Activated T-cell treated with anti-CD3 and anti-CD28 coated beads, Interleukin-2, amount 50 U/mL, for 72 hours (primary cell): ENCODE results near the gene UTS2R. TPM values are rescaled to one million over a fixed set of nuclear protein-coding genes. Genes with fewer than 3 reads are reported as not detected.
"Not testable (repeated sequence)": the region's sequence is repeated elsewhere in the genome, so short reads cannot be mapped to it uniquely, and the experiment has no call there.

Experiments used
- ATAC-seq, 2 donors: fragments of 150-1000 bp; cut with Tn5 transposase; replicated peaks in 1 of 2; 2 replicates each; pipeline ENCODE4 v1.10.0; 2021; ENCODE audit warnings: moderate library complexity in 2 of 2, mild to moderate bottlenecking in 1 of 2
- DNase-seq, 2 donors: peaks; one replicate each; pipeline ENCODE4 v3.0.0; 2021 to 2022; ENCODE audit warnings: mixed read lengths in 1 of 2
- H3K27ac Mint-ChIP-seq: one replicate; pipeline ENCODE4 v1.8.0; 2022; ENCODE audit warnings: mild to moderate bottlenecking, moderate library complexity, mixed read lengths
- H3K27me3 Mint-ChIP-seq: one replicate; pipeline ENCODE4 v1.8.0; 2022; ENCODE audit warnings: low read depth, mixed read lengths
- H3K36me3 Mint-ChIP-seq, 2 donors: one replicate each; pipeline ENCODE4 v1.8.0; 2022; ENCODE audit warnings: mixed read lengths in 2 of 2, mild to moderate bottlenecking in 1 of 2; ENCODE audit not compliant: insufficient read depth in 2 of 2
- H3K4me1 Mint-ChIP-seq: one replicate; pipeline ENCODE4 v1.8.0; 2022; ENCODE audit warnings: low read depth, mixed read lengths
- H3K4me3 Mint-ChIP-seq, 2 donors: one replicate each; pipeline ENCODE4 v1.8.0; 2022; ENCODE audit warnings: mild to moderate bottlenecking in 2 of 2, mixed read lengths in 2 of 2, moderate library complexity in 2 of 2
- H3K9me3 Mint-ChIP-seq, 2 donors: one replicate each; pipeline ENCODE4 v1.8.0; 2022; ENCODE audit warnings: mixed read lengths in 2 of 2
- total RNA-seq, 2 donors: library from RNA; stranded (reverse); gene quantifications; one replicate each; pipeline ENCODE4 v1.2.3, GENCODE V29; 2022

The UTS2R gene
- total RNA-seq, 2 donors from 2014 or later = 0.46 TPM; not detected in 1

DNA sequence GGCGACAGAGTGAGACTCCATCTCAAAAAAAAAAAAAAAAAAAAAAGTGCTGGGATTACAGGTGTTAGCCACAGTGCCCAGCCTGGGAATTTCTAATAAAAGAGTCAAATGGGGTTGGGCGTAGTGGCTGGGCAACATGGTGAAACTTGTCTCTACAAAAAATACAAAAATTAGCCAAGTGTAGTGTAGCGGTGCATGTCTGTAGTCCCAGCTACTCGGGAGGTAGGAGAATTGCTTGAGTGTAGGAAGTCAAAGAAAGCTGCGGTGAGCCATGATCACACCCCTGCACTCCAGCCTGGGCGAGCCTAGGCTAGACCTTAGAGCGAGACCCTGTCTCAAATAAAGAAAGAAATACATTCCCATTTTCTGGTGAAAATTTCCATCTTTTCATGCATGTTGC is 2.4 kb upstream of the UTS2R start:
- Mint-ChIP-seq H3K36me3 (no peaks in the 10 kb centered on the region), H3K4me1 (peaks cover 23% of the 10 kb centered on the region)
- no peak for ATAC-seq

DNA sequence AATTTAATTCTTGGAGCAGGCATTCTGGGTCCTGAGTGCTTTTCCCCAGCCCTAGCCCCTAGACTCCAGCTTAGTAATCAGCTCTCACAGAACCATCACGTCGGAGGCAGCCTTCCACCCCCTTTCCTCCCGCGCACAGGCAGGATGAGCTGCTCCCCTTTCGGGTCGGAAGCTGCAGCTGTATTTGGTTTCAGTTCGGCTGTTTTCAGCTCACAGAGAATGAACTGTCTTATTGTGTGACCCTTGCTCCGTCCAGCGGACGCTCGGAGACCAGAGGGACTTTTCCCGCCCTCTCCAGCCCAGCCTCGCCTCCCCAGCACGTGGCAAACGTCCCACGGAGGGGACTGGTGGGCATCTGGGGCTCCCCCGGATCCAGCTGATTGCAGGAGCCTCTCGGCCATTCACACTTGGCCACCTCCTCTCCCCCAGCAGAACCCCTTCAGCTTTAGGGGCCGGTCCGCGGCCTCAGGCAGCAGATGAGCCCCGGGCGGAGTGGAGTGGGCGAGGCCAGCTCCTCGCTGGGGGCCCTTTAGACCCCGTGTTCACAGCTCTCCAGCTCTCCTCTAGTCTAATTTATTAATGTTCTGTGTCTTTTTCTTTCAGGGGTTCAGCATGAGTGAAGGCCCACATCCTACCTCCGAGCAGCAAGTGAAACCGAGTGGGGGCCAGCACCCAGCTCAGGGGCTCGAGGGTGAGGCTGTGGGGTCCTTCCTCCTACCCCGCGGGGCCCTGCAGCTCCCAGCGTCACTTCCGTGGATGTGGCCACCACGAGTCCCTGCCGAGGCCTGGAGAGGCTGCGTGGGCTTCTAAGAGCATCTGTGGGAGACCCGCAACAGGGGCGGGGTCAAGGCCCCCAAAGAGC is 863 bp upstream of the UTS2R start:
- H3K36me3 Mint-ChIP-seq = no peaks in the 10 kb centered on the region
- DNase-seq = peak; percentile 29 to 30
- H3K27me3 Mint-ChIP-seq = peaks cover 51% of the 10 kb centered on the region
- H3K4me3 Mint-ChIP-seq = peak overlapping the region; percentile 82 to 87
- peak; percentile 54 to 62 for ATAC-seq
- no peak overlapping the region for H3K27ac Mint-ChIP-seq
- H3K4me1 Mint-ChIP-seq = peaks cover 23% of the 10 kb centered on the region
- no peaks in the 10 kb centered on the region for H3K9me3 Mint-ChIP-seq

More for the DNA sequence above, 2.4 kb upstream of the UTS2R start:
- H3K27me3 Mint-ChIP-seq = peaks cover 48% of the 10 kb centered on the region
- H3K4me3 Mint-ChIP-seq = no peak overlapping the region
- no peaks in the 10 kb centered on the region for H3K9me3 Mint-ChIP-seq
- no peak for DNase-seq
- no peak overlapping the region for H3K27ac Mint-ChIP-seq

DNA sequence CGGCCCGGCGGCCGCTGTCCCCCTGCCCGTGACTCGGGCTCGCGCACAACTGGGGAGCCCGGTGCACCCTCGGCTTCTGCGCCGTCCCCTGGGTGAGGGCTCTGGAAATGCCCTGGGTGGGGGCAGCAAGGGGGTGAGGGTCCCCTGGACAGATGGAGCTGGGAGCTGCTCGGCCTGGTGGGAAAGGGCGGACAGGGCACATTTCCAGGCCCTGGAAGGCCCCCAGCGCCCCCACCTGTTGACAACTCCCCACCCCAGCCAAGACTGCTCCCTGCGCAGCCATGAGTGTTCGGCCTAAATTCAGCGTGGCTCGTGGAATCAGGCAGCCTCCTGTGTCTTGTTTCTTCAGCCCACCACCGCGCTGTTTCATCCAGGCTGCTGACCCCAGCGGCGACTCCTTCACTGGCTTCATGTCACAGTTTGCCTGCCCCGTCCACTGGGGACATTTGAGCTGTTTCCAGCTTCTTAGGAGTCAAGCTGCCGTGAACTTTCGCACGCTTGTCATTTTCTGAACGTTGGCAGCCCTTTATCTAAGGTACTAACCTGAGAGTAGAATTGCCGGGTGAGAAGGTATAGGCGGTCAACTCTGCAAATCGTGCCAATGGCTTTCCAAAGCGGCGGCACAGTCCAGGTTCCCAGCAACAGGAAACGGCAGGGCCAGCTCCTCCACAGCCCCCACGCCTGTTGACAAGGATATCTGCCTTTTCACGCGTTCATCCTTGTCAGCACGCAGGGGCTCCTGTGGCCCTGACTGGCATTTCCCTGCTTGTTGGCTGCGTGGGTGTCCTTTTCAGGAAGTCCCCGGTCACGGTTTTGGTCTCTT is 895 bp downstream of the UTS2R start:
- no peak overlapping the region for H3K27ac Mint-ChIP-seq
- H3K27me3 Mint-ChIP-seq = peaks cover 52% of the 10 kb centered on the region
- peaks cover 23% of the 10 kb centered on the region for H3K4me1 Mint-ChIP-seq
- ATAC-seq (no peak), DNase-seq (no peak)
- no peaks in the 10 kb centered on the region for H3K9me3 Mint-ChIP-seq
- H3K36me3 Mint-ChIP-seq = no peaks in the 10 kb centered on the region
- peak overlapping the region; percentile 34 to 56 for H3K4me3 Mint-ChIP-seq

DNA sequence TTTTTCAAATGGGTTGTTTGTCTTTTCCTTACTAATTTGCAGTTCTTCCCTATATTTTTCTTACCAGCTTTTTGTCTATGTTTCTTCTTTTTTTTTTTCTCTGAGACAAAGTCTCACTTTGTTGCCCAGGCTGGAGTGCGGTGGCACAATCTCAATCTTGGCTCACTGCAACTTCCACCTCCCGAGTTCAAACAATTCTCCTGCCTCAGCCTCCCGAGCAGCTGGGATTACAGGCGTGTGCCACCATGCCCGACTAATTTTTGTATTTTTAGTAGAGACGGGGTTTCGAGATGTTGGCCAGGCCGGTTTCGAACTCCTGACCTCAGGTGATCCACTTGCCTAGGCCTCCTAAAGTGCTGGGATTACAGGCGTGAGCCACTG is 1.5 kb downstream of the UTS2R start:
- H3K9me3 Mint-ChIP-seq, H3K27ac Mint-ChIP-seq, ATAC-seq, H3K36me3 Mint-ChIP-seq, DNase-seq: not testable (repeated sequence)
- H3K4me3 Mint-ChIP-seq = peak overlapping the region; percentile 20 to 56
- peaks cover 51% of the 10 kb centered on the region for H3K27me3 Mint-ChIP-seq
- H3K4me1 Mint-ChIP-seq = peaks cover 23% of the 10 kb centered on the region

GRCh38 chr17:82373731-82374625 is 2.4 kb downstream of the UTS2R start:
- Mint-ChIP-seq H3K36me3 (no peaks in the 10 kb centered on the region), H3K4me3 (no peak overlapping the region), H3K4me1 (peaks cover 27% of the 10 kb centered on the region), H3K27me3 (peaks cover 54% of the 10 kb centered on the region), H3K9me3 (no peaks in the 10 kb centered on the region), H3K27ac (no peak overlapping the region)
- no peak for ATAC-seq
- no peak for DNase-seq

GRCh38 chr17:82374626-82375331 is 3.2 kb downstream of the UTS2R start:
- Mint-ChIP-seq H3K4me3 (no peak overlapping the region), H3K27ac (no peak overlapping the region), H3K36me3 (no peaks in the 10 kb centered on the region), H3K9me3 (no peaks in the 10 kb centered on the region), H3K27me3 (peaks cover 50% of the 10 kb centered on the region), H3K4me1 (peaks cover 29% of the 10 kb centered on the region)
- no peak for DNase-seq
- ATAC-seq = no peak

DNA sequence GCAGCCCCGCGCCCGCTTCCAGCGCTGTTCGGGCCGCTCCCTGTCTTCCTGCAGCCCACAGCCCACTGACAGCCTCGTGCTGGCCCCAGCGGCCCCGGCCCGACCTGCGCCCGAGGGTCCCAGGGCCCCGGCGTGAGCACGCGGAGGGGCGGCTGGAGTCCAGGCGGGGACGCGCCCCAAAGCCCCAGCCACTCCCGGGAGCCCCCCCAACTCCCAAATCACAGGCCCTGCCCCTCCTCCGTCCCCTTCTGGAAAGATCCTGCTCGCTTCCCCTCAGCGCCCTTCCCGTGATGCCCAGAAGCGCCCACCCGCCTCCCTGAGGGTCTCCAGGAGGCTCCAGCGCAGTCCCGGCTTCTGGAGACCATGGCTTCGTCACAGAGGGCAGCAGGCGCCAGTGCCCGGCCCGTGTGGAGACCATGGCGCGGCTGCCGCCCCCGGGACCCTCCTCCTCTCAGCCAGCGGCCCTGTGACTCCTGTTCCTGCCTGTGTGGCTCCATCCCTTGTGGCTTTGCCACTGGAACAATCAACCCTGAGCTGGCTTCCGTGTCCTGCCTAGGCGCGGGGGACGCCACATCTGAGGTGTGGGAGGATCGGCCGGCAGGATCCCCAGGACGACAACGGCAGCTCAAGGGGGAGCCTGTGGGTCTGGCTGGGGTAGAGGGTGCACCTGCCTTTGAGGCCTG is 3.9 kb downstream of the UTS2R start:
- H3K4me3 Mint-ChIP-seq = no peak overlapping the region
- no peaks in the 10 kb centered on the region for H3K36me3 Mint-ChIP-seq
- H3K9me3 Mint-ChIP-seq = no peaks in the 10 kb centered on the region
- no peak for ATAC-seq
- peaks cover 26% of the 10 kb centered on the region for H3K4me1 Mint-ChIP-seq
- peaks cover 54% of the 10 kb centered on the region for H3K27me3 Mint-ChIP-seq
- no peak overlapping the region for H3K27ac Mint-ChIP-seq
- DNase-seq = no peak

- Mint-ChIP-seq H3K27me3 (peaks cover 54% of the 10 kb centered on the region), H3K4me1 (peaks cover 20% of the 10 kb centered on the region), H3K27ac (no peak overlapping the region), H3K4me3 (no peak overlapping the region), H3K9me3 (no peaks in the 10 kb centered on the region), H3K36me3 (no peaks in the 10 kb centered on the region)
- no peak for ATAC-seq
- DNase-seq = no peak
Observed at GRCh38 chr17:82376042-82376730, 4.6 kb downstream of the UTS2R start.

- not testable (repeated sequence) for H3K9me3 Mint-ChIP-seq, H3K4me3 Mint-ChIP-seq, H3K36me3 Mint-ChIP-seq, H3K27ac Mint-ChIP-seq, DNase-seq, ATAC-seq
- peaks cover 57% of the 10 kb centered on the region for H3K27me3 Mint-ChIP-seq
- peaks cover 18% of the 10 kb centered on the region for H3K4me1 Mint-ChIP-seq
Observed at GRCh38 chr17:82377294-82377693, 5.7 kb downstream of the UTS2R start.

DNA sequence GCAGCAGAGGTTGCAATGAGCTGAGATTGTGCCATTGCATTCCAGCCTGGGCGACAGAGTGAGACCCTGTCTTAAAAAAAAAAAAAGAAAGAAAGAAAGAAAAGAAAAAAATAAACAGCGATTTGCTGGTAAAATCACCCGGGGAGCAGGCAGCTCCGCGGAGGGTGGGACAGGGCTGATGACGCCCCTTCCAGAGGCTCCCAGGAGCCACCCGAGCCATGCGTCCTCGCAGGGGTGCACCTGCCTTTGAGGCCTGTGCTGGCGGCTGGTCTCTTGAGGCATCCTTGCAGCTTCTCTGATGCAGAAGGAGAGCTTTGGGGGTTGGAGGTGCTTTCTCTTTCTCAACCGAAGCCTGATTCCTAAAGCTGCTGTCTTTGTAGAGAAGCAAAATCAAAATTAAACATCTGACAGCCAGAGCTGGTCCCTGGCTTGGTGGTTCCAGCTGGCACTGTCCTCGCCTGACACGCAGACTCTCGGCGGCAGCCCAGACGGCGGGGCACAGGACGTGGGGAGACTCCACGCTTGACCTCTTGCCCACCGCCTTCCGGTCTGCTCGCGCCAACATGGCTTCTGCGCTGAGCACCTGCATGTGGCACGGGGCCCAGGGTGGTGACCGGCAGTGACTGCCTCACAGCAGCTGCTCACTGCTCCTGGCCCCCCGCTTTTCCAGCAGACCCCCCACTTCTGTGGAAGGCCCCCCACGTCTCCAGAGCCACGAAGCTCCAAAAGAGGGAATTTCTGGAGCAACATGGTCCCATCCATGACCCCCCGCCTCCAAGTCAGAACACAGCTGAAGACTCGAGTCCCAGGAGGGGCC is 6.6 kb downstream of the UTS2R start:
- Mint-ChIP-seq H3K9me3 (no peaks in the 10 kb centered on the region), H3K27me3 (peaks cover 49% of the 10 kb centered on the region), H3K4me1 (peaks cover 10% of the 10 kb centered on the region), H3K4me3 (no peak overlapping the region), H3K27ac (no peak overlapping the region), H3K36me3 (no peaks in the 10 kb centered on the region)
- ATAC-seq (no peak), DNase-seq (no peak)

- no peaks in the 10 kb centered on the region for H3K36me3 Mint-ChIP-seq
- ATAC-seq (no peak), DNase-seq (no peak)
- peaks cover 43% of the 10 kb centered on the region for H3K27me3 Mint-ChIP-seq
- peaks cover 5% of the 10 kb centered on the region for H3K4me1 Mint-ChIP-seq
- H3K4me3 Mint-ChIP-seq = no peak overlapping the region
- H3K27ac Mint-ChIP-seq = no peak overlapping the region
- H3K9me3 Mint-ChIP-seq = no peaks in the 10 kb centered on the region
Observed at GRCh38 chr17:82378741-82379021, 7.1 kb downstream of the UTS2R start.
